ENCODE measurements around the gene PTPN20.

Gene PTPN20

GRCh38 chr10:47039562-47039913 lies 128.3 kb downstream of the PTPN20 start:
- Histone ChIP-seq H3K9ac (ENCODE audit: insufficient read length) (no peak overlapping the region), H3K36me3 (ENCODE audit: insufficient read depth, low read length) (no peaks in the 10 kb centered on the region), H3K4me3 (no peak overlapping the region), H3K9me3 (ENCODE audit: low read depth, low read length) (no peaks in the 10 kb centered on the region), H3K27ac (no peak overlapping the region)
- DNase-seq (ENCODE audit: low read depth, low spot score), result no peak
- TF ChIP-seq POLR2AphosphoS5 (IDR thresholded peaks at IDR 0.05; ENCODE audit: borderline replicate concordance, low read depth, low read length) (no peak), FOXP2 (optimal IDR thresholded peaks at IDR 0.05; ENCODE audit: control extremely low read depth, extremely low read length, insufficient read depth) (no peak), EZH2 (IDR thresholded peaks at IDR 0.05) (no peak)

GRCh38 chr10:47040041-47040491 lies 128.8 kb downstream of the PTPN20 start:
- no peak for DNase-seq (ENCODE audit: low read depth, low spot score)
- Histone ChIP-seq H3K27ac (no peak overlapping the region), H3K4me3 (no peak overlapping the region), H3K9me3 (ENCODE audit: low read depth, low read length) (no peaks in the 10 kb centered on the region), H3K36me3 (ENCODE audit: insufficient read depth, low read length) (no peaks in the 10 kb centered on the region), H3K9ac (ENCODE audit: insufficient read length) (no peak overlapping the region)
- TF ChIP-seq POLR2AphosphoS5 (IDR thresholded peaks at IDR 0.05; ENCODE audit: borderline replicate concordance, low read depth, low read length) (no peak), FOXP2 (optimal IDR thresholded peaks at IDR 0.05; ENCODE audit: control extremely low read depth, extremely low read length, insufficient read depth) (no peak), EZH2 (IDR thresholded peaks at IDR 0.05) (no peak)

DNA sequence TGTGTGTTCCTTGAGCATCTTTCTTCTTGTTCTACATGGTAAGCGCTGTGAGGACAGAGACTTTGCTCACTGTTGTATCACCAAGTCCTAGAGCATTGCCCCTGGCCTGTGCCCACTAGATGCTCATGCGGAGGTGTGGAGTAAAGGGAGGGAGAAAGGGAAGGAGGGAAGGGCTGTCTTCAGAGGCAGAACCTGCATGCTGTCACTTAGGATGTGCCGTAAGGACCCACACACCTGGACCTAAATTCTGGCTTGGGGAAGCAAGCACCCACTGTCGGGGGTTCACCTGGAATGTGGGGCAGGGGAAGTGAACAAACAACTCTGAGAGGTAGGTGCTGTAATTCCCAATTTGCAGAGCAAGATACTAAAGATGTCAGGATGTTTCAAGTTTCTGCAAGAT lies 129.5 kb downstream of the PTPN20 start:
- DNase-seq (ENCODE audit: low read depth, low spot score), result no peak
- H3K27ac ChIP-seq, result no peak overlapping the region

GRCh38 chr10:47041396-47042198 lies 130.4 kb downstream of the PTPN20 start:
- H3K4me3 ChIP-seq, result no peak overlapping the region
- H3K9ac ChIP-seq (ENCODE audit: insufficient read length), result no peak overlapping the region
- no peak for TF ChIP-seq EZH2 (IDR thresholded peaks at IDR 0.05)
- no peak for TF ChIP-seq POLR2AphosphoS5 (IDR thresholded peaks at IDR 0.05; ENCODE audit: borderline replicate concordance, low read depth, low read length)
- no peak for TF ChIP-seq FOXP2 (optimal IDR thresholded peaks at IDR 0.05; ENCODE audit: control extremely low read depth, extremely low read length, insufficient read depth)
- H3K27ac ChIP-seq, result no peak overlapping the region
- no peaks in the 10 kb centered on the region for H3K9me3 ChIP-seq (ENCODE audit: low read depth, low read length)
- H3K36me3 ChIP-seq (ENCODE audit: insufficient read depth, low read length), result no peaks in the 10 kb centered on the region
- DNase-seq (ENCODE audit: low read depth, low spot score), result no peak

More for the DNA sequence above, 129.5 kb downstream of the PTPN20 start:
- H3K9me3 ChIP-seq (ENCODE audit: low read depth, low read length), result no peaks in the 10 kb centered on the region
- TF ChIP-seq EZH2 (IDR thresholded peaks at IDR 0.05), result no peak
- no peak for TF ChIP-seq POLR2AphosphoS5 (IDR thresholded peaks at IDR 0.05; ENCODE audit: borderline replicate concordance, low read depth, low read length)
- TF ChIP-seq FOXP2 (optimal IDR thresholded peaks at IDR 0.05; ENCODE audit: control extremely low read depth, extremely low read length, insufficient read depth), result no peak
- no peak overlapping the region for H3K4me3 ChIP-seq
- H3K36me3 ChIP-seq (ENCODE audit: insufficient read depth, low read length), result no peaks in the 10 kb centered on the region
- H3K9ac ChIP-seq (ENCODE audit: insufficient read length), result no peak overlapping the region

- Histone ChIP-seq H3K9me3 (ENCODE audit: low read depth, low read length) (no peaks in the 10 kb centered on the region), H3K9ac (ENCODE audit: insufficient read length) (no peak overlapping the region), H3K36me3 (ENCODE audit: insufficient read depth, low read length) (no peaks in the 10 kb centered on the region), H3K4me3 (no peak overlapping the region), H3K27ac (no peak overlapping the region)
- DNase-seq (ENCODE audit: low read depth, low spot score), result no peak
- TF ChIP-seq POLR2AphosphoS5 (IDR thresholded peaks at IDR 0.05; ENCODE audit: borderline replicate concordance, low read depth, low read length) (no peak), FOXP2 (optimal IDR thresholded peaks at IDR 0.05; ENCODE audit: control extremely low read depth, extremely low read length, insufficient read depth) (no peak), EZH2 (IDR thresholded peaks at IDR 0.05) (no peak)
These were observed 130.9 kb downstream of the PTPN20 start for GRCh38 chr10:47042199-47042473.

- no peaks in the 10 kb centered on the region for H3K9me3 ChIP-seq (ENCODE audit: low read depth, low read length)
- no peak overlapping the region for H3K4me3 ChIP-seq
- H3K27ac ChIP-seq, result no peak overlapping the region
- no peak for TF ChIP-seq EZH2 (IDR thresholded peaks at IDR 0.05)
- H3K36me3 ChIP-seq (ENCODE audit: insufficient read depth, low read length), result no peaks in the 10 kb centered on the region
- no peak overlapping the region for H3K9ac ChIP-seq (ENCODE audit: insufficient read length)
- no peak for DNase-seq (ENCODE audit: low read depth, low spot score)
These were observed 131.8 kb downstream of the PTPN20 start for GRCh38 chr10:47042780-47043750.

DNA sequence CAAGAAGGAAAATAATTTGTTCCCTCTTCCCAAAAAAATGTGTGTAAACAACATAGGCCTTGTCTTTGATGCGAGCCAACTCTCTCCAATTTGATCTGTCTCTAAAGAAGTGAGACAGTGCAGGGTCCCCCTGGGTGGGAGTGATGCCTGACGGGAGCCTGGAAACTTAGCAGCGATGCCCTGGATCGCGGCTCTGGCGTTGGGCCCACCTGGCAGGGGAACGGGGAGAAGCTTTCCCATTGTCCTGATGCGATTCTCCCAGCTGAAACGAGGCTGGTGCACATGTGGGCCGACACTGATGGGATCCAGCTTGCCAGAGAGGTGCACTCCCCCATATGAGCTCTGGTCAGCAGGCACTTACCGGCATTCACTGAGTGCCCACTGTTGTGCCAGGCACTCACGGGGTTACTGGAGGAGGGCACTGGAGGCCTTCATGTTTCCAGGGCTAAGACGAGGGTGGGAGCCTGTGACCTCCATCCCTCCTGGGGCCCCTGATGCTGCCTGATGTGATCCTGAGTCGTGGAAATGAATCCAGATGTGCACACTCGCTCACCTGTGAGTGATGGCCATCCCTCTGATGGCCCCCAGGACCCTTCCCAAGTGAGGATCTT lies 132.8 kb downstream of the PTPN20 start:
- no peak overlapping the region for H3K27ac ChIP-seq
- no peak overlapping the region for H3K9ac ChIP-seq (ENCODE audit: insufficient read length)
- DNase-seq (ENCODE audit: low read depth, low spot score), result no peak
- H3K9me3 ChIP-seq (ENCODE audit: low read depth, low read length), result no peaks in the 10 kb centered on the region
- no peaks in the 10 kb centered on the region for H3K36me3 ChIP-seq (ENCODE audit: insufficient read depth, low read length)
- no peak overlapping the region for H3K4me3 ChIP-seq
- TF ChIP-seq EZH2 (IDR thresholded peaks at IDR 0.05) (no peak), POLR2AphosphoS5 (IDR thresholded peaks at IDR 0.05; ENCODE audit: borderline replicate concordance, low read depth, low read length) (no peak), FOXP2 (optimal IDR thresholded peaks at IDR 0.05; ENCODE audit: control extremely low read depth, extremely low read length, insufficient read depth) (no peak)

GRCh38 chr10:47044741-47045140 lies 133.5 kb downstream of the PTPN20 start:
- Histone ChIP-seq H3K9ac (ENCODE audit: insufficient read length) (no peak overlapping the region), H3K4me3 (no peak overlapping the region), H3K27ac (no peak overlapping the region), H3K36me3 (ENCODE audit: insufficient read depth, low read length) (no peaks in the 10 kb centered on the region), H3K9me3 (ENCODE audit: low read depth, low read length) (no peaks in the 10 kb centered on the region)
- no peak for DNase-seq (ENCODE audit: low read depth, low spot score)
- TF ChIP-seq EZH2 (IDR thresholded peaks at IDR 0.05) (no peak), FOXP2 (optimal IDR thresholded peaks at IDR 0.05; ENCODE audit: control extremely low read depth, extremely low read length, insufficient read depth) (no peak), POLR2AphosphoS5 (IDR thresholded peaks at IDR 0.05; ENCODE audit: borderline replicate concordance, low read depth, low read length) (no peak)
